ENCODE data around the gene AP3B1.
"Not testable (repeated sequence)": the region's sequence is repeated elsewhere in the genome, so short reads cannot be mapped to it uniquely, and the experiment has no call there.

Gene AP3B1

DNA sequence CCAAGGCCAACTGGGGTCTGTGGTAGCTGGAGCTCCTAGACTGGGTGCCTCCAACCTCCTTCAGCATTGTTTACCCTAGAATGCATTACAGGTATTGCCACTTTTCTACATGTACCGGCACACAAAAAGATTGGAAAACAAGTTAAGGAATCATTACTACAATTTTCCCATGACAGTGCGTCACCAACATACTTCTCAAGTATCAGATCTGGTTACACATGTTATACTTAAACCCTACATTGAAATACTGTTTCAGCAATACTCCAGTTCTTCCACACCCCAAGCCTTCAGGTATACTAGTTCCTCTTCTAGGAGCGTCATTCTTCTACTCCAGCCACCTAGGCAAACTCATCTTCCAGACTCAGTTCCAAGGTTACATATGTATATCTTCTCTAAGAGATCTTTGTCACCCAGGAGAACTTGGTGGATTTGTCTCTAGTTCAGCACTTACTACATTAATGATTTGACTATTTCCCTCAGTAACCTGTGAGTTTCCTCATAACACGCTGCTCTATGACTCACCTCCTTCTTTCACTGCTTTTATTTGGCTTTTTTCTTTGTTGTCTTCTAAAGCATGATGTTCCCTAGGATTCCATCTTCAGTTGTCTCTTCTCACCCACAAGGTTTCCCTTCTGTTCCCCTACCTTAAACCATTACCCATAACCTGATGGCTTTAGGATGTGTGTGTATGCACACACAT lies 217.0 kb downstream of the AP3B1 start:
- Histone ChIP-seq H3K36me3 (replicated peaks) (no peaks in the 10 kb centered on the region; the same call in 1 of the 2 replicates), H3K9me3 (peaks cover 7% of the 10 kb centered on the region; the same call in 1 of the 2 replicates), H3K27me3 (ENCODE audit: low read depth) (no peaks in the 10 kb centered on the region), H3K4me1 (peaks cover 12% of the 10 kb centered on the region), H3K4me3 (no peak overlapping the region)
- in situ Hi-C loops (cut with MboI; ENCODE audit: low sequenced_read_pairs), result no loop called here
- no peak for DNase-seq (ENCODE audit: low spot score in 2 of 2)

DNA sequence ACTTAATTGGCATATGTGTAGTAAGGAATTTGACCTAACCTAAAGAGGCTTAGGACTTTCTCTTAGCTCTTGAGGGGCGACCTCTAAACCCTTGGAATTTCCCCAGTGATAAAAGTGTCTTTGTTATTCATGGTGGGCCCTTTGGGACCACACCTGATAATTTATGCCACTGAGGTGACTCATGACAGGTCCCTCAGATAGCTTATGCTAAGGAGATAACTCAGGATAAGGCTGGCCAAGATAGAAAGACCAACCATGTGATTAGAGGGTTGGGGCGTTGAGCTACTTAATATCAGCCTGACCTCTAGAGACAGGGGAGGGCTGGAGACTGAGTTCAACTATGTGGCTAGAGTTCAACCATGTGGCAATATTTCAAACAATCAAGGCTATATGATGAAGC lies 218.1 kb downstream of the AP3B1 start:
- DNase-seq (ENCODE audit: low spot score in 2 of 2), result peak; percentile 67 to 95
- Histone ChIP-seq H3K9me3 (peaks cover 7% of the 10 kb centered on the region; the same call in 1 of the 2 replicates), H3K4me1 (peaks cover 12% of the 10 kb centered on the region), H3K4me3 (no peak overlapping the region), H3K27me3 (ENCODE audit: low read depth) (no peaks in the 10 kb centered on the region), H3K36me3 (replicated peaks) (no peaks in the 10 kb centered on the region; the same call in 1 of the 2 replicates)
- in situ Hi-C loops (cut with MboI; ENCODE audit: low sequenced_read_pairs), result no loop called here

DNA sequence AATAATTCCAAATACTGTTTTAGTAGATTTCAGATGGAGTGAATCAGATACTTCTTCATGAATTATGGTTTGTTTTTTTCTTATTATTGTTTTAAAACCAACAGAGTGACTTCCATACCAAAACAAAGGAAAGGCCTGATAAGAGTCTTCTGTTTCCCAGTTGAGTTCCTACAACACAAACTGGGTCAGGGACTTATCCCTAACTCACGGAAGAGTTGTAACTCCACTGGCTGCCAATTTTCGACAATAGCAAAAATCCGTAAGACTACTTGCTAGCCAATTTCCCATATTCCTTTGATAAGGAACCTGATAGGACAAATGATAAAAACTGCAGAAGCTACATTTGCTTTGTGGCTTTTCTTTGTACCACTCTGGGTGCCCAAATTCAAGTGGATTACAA lies 219.2 kb downstream of the AP3B1 start:
- no peak for DNase-seq (ENCODE audit: low spot score in 2 of 2)

DNA sequence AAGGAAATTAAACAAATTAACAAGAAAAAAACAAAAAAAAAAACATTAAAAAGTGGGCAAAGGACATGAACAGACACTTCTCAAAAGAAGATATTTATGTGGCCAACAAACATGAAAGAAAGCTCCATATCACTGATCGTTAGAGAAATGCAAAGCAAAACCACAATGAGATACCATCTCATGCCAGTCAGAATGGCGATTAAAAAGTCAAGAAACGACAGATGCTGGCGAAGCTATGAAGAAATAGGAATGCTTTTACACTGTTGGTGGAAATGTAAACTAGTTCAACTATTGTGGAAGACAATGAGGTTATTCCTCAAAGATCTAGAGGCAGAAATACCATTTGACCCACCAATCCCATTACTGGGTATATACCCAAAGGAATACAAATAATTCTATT lies 223.8 kb downstream of the AP3B1 start:
- H3K9me3 ChIP-seq; H3K27me3 ChIP-seq (ENCODE audit: low read depth); H3K4me1 ChIP-seq; in situ Hi-C loops (cut with MboI; ENCODE audit: low sequenced_read_pairs); H3K4me3 ChIP-seq; H3K36me3 ChIP-seq (replicated peaks); DNase-seq (ENCODE audit: low spot score in 2 of 2): not testable (repeated sequence)

More for the DNA sequence above, 219.2 kb downstream of the AP3B1 start:
- Histone ChIP-seq H3K4me1 (peaks cover 12% of the 10 kb centered on the region), H3K27me3 (ENCODE audit: low read depth) (no peaks in the 10 kb centered on the region), H3K36me3 (replicated peaks) (no peaks in the 10 kb centered on the region; the same call in 1 of the 2 replicates), H3K4me3 (no peak overlapping the region), H3K9me3 (peaks cover 7% of the 10 kb centered on the region; the same call in 1 of the 2 replicates)
- in situ Hi-C loops (cut with MboI; ENCODE audit: low sequenced_read_pairs), result no loop called here

DNA sequence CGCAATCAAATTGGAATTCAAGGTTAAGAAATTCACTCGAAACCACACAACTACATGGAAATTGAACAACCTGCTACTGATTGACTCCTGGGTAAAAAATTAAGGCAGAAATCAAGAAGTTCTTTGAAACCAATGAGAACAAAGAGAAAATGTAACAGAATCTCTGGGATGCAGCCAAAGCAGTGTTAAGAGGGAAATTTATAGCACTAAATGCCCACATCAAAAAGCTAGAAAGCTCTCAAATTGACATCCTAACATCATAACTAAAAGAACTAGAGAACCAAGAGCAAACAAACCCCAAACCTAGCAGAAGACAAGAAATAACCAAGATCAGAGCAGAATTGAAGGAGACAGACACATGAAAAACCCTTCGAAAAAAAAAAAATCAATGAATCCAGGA lies 226.9 kb downstream of the AP3B1 start:
- H3K4me1 ChIP-seq; in situ Hi-C loops (cut with MboI; ENCODE audit: low sequenced_read_pairs); H3K4me3 ChIP-seq; H3K27me3 ChIP-seq (ENCODE audit: low read depth); H3K36me3 ChIP-seq (replicated peaks); H3K9me3 ChIP-seq; DNase-seq (ENCODE audit: low spot score in 2 of 2): not testable (repeated sequence)

DNA sequence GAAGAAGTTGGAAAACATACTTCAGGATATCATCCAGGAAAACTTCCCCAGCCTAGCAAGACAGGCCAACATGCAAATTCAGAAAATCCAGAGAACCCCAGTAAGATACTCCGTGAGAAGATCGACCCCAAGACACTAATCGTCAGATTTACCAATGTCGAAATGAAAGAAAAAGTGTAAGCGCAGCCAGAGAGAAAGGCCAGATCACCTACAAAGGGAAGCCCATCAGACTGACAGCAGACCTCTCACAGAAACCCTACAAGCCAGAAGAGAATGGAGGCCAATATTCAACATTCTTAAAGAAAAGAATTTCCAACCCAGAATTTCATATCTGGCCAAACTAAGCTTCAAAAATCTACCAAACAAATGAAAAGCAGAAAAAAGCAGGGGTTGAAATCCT lies 227.8 kb downstream of the AP3B1 start:
- H3K4me1 ChIP-seq; H3K4me3 ChIP-seq; H3K9me3 ChIP-seq; DNase-seq (ENCODE audit: low spot score in 2 of 2); in situ Hi-C loops (cut with MboI; ENCODE audit: low sequenced_read_pairs); H3K27me3 ChIP-seq (ENCODE audit: low read depth); H3K36me3 ChIP-seq (replicated peaks): not testable (repeated sequence)

DNA sequence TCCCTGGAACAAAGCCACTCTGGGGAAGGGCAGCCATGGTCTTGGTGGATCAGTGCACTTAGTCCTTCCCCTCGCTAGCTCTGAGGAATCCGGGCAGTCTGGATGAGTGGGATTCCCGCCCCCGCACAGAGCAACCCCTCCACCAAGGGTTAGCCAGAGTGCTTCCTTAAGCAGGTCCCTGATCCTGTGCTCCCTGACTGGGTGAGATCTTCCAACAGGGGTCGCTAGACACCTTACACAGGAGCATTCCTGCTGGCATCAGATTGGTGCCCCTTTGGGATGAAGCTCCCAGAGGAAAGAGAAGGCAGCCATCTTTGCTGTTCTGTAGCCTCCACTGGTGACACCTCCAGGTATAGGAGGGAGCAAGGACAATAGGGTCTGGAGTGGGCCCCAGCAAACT lies 228.8 kb downstream of the AP3B1 start:
- H3K9me3 ChIP-seq, result peaks cover 6% of the 10 kb centered on the region; the same call in 1 of the 2 replicates
- in situ Hi-C loops (cut with MboI; ENCODE audit: low sequenced_read_pairs), result no loop called here
- H3K4me1 ChIP-seq, result no peaks in the 10 kb centered on the region
- no peaks in the 10 kb centered on the region for H3K27me3 ChIP-seq (ENCODE audit: low read depth)
- H3K36me3 ChIP-seq (replicated peaks), result no peaks in the 10 kb centered on the region
- H3K4me3 ChIP-seq, result no peak overlapping the region
- peak in 1 of 2 experiments; percentile 45 for DNase-seq (ENCODE audit: low spot score in 2 of 2)

DNA sequence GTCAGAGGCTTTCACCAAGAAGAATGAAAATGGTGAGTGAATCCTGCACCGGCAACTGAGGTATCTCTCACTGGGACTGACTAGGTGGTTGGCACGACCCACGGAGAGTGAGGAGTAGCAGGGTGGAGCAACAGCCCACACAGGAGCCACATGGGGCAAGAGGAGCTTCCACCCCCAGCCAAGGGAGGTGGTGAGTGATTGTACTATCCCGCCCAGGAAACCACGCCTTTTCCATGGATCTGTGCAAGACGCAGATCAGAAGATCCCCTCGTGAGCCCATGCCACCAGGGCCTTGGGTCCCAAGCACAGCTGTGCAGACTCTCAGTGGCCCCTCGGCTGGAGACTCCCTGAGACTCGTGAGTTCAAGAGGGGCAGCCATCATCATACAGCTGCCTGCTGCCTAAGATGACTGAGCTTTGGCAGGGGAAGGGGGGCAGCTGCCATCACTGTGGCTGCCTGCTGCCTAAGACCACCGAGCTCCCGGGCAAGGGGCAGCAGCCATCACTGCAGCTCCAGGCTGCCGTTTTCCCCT lies 229.5 kb downstream of the AP3B1 start:
- no peak for DNase-seq (ENCODE audit: low spot score in 2 of 2)
- Histone ChIP-seq H3K36me3 (replicated peaks) (no peaks in the 10 kb centered on the region), H3K4me1 (no peaks in the 10 kb centered on the region), H3K27me3 (ENCODE audit: low read depth) (no peaks in the 10 kb centered on the region), H3K9me3 (peaks cover 6% of the 10 kb centered on the region; the same call in 1 of the 2 replicates), H3K4me3 (no peak overlapping the region)
- in situ Hi-C loops (cut with MboI; ENCODE audit: low sequenced_read_pairs), result no loop called here

DNA sequence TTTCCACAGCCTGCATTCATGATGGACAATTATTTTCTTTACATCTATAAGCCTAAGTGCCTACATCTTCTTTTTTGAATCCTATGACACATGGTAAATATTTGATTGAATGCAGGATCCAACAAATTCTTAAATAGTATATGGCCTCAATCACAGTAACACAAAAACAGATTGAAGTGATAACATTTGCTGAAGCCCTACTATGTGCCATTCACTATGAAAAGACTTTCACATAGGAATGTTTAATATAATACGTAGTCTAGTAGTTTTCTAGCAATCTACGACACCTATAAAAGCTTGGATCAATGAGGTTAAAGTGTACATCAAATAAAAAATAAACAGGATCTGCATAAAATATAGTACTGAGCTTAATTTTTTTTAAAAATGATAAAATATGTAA lies 231.0 kb downstream of the AP3B1 start:
- Histone ChIP-seq H3K4me3 (no peak overlapping the region), H3K27me3 (ENCODE audit: low read depth) (no peaks in the 10 kb centered on the region), H3K36me3 (replicated peaks) (no peaks in the 10 kb centered on the region), H3K9me3 (peaks cover 6% of the 10 kb centered on the region; the same call in 1 of the 2 replicates), H3K4me1 (no peaks in the 10 kb centered on the region)
- in situ Hi-C loops (cut with MboI; ENCODE audit: low sequenced_read_pairs), result no loop called here
- DNase-seq (ENCODE audit: low spot score in 2 of 2), result no peak

DNA sequence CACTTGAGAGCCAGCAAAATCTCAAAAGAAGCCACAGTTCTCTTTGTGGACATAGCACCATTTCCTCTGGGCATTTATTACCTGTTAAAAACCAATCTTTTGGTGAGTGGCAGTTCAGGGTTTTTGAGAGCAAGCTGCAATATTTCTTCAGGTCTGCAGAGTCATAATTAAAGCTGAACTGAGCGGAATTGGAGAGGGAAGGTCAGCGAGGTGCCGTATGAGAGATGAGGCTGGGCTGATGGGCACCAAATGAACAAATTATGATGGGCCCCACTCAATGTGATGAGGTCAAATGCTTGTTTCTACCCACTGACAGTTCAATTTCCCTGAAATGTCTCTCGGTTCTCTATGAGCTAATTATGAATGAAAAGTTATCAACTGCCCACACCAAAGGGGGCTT lies 231.9 kb downstream of the AP3B1 start:
- in situ Hi-C loops (cut with MboI; ENCODE audit: low sequenced_read_pairs), result no loop called here

DNA sequence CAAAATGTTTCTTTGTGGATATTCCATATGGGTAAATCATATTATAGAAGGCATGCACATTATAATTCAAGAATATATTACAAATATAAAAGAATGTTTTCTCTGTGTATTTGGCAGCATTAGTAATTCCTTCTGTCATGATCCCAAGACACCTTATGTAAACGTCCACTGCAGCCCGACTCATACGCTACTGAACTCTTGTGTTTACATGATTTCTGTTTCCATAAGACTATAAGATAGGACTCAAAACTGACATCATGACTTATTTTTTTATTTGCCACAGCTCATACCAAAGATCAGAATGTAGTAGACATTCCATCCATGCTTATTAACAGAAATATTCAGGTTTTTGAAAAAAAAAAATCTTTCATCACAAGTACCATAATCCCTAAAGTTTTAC lies 234.1 kb downstream of the AP3B1 start:
- H3K27me3 ChIP-seq (ENCODE audit: low read depth), result no peaks in the 10 kb centered on the region
- H3K4me3 ChIP-seq, result no peak overlapping the region
- no peaks in the 10 kb centered on the region for H3K9me3 ChIP-seq
- no peaks in the 10 kb centered on the region for H3K4me1 ChIP-seq
- in situ Hi-C loops (cut with MboI; ENCODE audit: low sequenced_read_pairs), result no loop called here
- no peak for DNase-seq (ENCODE audit: low spot score in 2 of 2)
- no peaks in the 10 kb centered on the region for H3K36me3 ChIP-seq (replicated peaks)

More for the DNA sequence above, 231.9 kb downstream of the AP3B1 start:
- Histone ChIP-seq H3K27me3 (ENCODE audit: low read depth) (no peaks in the 10 kb centered on the region), H3K4me1 (no peaks in the 10 kb centered on the region), H3K9me3 (peaks cover 6% of the 10 kb centered on the region; the same call in 1 of the 2 replicates), H3K36me3 (replicated peaks) (no peaks in the 10 kb centered on the region), H3K4me3 (no peak overlapping the region)
- no peak for DNase-seq (ENCODE audit: low spot score in 2 of 2)

DNA sequence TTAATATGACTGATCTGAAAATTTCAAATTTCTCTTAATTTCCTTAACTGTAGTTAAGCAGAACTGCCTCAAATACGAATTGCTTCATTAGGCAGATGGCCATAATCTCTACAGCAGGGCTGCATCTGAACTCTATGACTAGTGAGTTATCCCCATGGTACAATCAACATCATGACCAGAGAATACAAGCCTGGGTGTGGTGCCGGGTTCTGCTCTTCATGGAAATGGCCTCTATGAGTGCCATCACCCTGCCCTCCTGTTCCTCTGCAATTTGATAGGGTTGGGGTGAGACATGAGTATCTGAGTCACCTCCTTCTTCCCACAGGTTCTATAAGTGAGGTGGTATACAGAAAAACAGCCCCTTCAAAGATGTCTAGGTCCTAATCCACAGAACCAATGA lies 235.9 kb downstream of the AP3B1 start:
- no peak overlapping the region for H3K4me3 ChIP-seq
- H3K4me1 ChIP-seq, result no peaks in the 10 kb centered on the region
- DNase-seq (ENCODE audit: low spot score in 2 of 2), result no peak
- H3K27me3 ChIP-seq (ENCODE audit: low read depth), result peaks cover 2% of the 10 kb centered on the region; the same call in 1 of the 2 replicates
- in situ Hi-C loops (cut with MboI; ENCODE audit: low sequenced_read_pairs), result no loop called here
- no peaks in the 10 kb centered on the region for H3K9me3 ChIP-seq
- no peaks in the 10 kb centered on the region for H3K36me3 ChIP-seq (replicated peaks)

DNA sequence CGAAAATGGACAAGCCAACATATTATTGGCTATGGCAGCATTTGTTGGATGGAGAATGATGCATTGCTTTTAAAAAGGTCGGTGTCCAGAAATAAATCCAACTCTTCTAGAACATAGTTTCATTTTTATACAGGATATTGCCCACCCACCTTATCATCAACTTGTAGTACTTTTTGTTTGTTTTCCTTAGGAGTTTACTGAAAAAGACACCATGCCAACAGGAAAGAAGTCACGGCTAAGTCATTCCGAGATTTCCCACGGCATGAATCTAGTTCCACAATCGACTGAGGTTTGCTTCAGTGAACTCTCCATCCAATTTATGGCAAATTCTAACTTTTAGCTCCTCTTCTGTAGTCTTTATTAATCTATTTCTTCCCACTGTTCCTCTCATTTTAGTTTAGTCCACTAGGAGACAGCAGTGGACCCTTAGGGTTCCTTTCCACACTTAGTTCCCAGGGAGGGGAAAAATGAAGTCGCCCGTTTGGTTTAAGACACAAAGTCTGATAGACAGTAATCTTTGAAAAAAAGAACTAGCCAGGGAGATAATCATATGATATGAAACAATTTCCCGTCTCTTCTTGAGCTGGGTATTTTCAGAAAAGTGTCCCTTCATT lies 237.5 kb downstream of the AP3B1 start:
- Histone ChIP-seq H3K27me3 (ENCODE audit: low read depth) (peaks cover 2% of the 10 kb centered on the region; the same call in 1 of the 2 replicates), H3K36me3 (replicated peaks) (no peaks in the 10 kb centered on the region), H3K4me3 (no peak overlapping the region), H3K4me1 (no peaks in the 10 kb centered on the region), H3K9me3 (no peaks in the 10 kb centered on the region)
- in situ Hi-C loops (cut with MboI; ENCODE audit: low sequenced_read_pairs), result no loop called here
- no peak for DNase-seq (ENCODE audit: low spot score in 2 of 2)

DNA sequence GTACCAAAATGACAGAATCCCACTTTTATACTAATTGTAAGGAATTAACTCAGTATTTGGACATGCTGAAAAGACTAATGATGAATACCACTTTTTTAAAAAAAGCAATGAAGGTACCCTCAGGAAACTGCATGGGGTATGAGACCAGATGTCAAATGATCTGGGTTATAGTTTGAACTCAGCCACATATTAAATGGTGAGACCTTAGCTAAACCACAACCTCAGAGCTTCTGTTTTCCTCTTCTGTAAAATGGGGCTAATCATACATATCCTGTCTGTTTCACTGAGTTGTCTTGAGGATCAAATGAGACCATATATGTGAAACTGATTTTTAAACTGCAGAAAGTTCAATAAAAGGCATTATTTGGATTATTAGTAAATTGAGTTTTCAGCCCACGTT lies 238.4 kb downstream of the AP3B1 start:
- peaks cover 6% of the 10 kb centered on the region for H3K4me1 ChIP-seq
- no peak overlapping the region for H3K4me3 ChIP-seq
- no peaks in the 10 kb centered on the region for H3K36me3 ChIP-seq (replicated peaks)
- H3K27me3 ChIP-seq (ENCODE audit: low read depth), result peaks cover 2% of the 10 kb centered on the region; the same call in 1 of the 2 replicates
- in situ Hi-C loops (cut with MboI; ENCODE audit: low sequenced_read_pairs), result no loop called here
- no peaks in the 10 kb centered on the region for H3K9me3 ChIP-seq
- DNase-seq (ENCODE audit: low spot score in 2 of 2), result no peak

All from HAP-1 (cell line).